Measurements from ENCODE around the gene ADM.

DNA sequence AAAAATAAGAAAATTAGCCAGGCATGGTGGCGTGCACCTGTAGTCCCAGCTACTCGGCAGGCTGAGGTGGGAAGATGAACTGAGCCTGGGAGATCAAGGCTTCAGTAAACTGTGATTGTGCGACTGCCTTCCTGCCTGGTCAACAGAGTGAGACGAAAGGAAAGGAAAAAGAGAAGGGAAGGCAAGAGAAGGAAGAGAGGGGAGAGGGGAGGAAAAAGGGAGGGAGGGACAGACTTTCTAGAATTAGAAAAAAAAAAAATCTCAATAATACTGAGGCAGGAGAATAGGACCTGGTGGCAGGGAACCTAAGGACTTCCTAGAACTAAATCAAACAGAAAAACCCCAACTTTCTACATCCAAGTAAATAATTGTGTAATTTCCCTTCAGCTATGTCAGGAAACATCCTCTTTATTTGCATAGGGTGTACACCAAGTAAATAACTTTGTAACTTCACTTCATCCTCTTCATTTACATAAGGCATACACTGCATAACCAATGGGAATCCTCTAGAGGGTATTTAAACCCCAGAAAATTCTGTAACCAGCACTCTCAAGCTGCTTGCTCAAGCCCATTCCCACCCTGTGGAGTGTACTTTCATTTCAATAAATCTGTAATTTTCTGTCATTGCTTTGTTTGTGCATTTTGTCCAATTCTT, 19.6 kb upstream of the ADM start:
- TF ChIP-seq, protein P1, sequence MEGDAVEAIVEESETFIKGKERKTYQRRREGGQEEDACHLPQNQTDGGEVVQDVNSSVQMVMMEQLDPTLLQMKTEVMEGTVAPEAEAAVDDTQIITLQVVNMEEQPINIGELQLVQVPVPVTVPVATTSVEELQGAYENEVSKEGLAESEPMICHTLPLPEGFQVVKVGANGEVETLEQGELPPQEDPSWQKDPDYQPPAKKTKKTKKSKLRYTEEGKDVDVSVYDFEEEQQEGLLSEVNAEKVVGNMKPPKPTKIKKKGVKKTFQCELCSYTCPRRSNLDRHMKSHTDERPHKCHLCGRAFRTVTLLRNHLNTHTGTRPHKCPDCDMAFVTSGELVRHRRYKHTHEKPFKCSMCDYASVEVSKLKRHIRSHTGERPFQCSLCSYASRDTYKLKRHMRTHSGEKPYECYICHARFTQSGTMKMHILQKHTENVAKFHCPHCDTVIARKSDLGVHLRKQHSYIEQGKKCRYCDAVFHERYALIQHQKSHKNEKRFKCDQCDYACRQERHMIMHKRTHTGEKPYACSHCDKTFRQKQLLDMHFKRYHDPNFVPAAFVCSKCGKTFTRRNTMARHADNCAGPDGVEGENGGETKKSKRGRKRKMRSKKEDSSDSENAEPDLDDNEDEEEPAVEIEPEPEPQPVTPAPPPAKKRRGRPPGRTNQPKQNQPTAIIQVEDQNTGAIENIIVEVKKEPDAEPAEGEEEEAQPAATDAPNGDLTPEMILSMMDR (IDR thresholded peaks at IDR 0.05): no peak
- TF ChIP-seq POLR2AphosphoS5 (IDR thresholded peaks at IDR 0.05) (no peak), POLR2A (IDR thresholded peaks at IDR 0.05; ENCODE audit: low read depth) (no peak)
